Natural killer cell (primary cell): ENCODE results near the gene NLRP3. TPM values are rescaled to one million over a fixed set of nuclear protein-coding genes. Genes with fewer than 3 reads are reported as not detected.
A peak's percentile ranks its signal among the peaks of the same experiment; 100 is the strongest.

Experiments
- ATAC-seq, 3 donors: fragments of 150-1000 bp in 2 of 3; fragments of 200-7000 bp in 1 of 3; cut with Tn5 transposase; 1 replicate in 1 of 3; 2 replicates in 2 of 3; pipeline ENCODE4 v1.10.0; 2021; ENCODE audit warnings: mild to moderate bottlenecking in 2 of 3, moderate library complexity in 2 of 3
- DNase-seq, 2 donors: peaks; one replicate each; pipeline versions ENCODE4 v3.0.0 to v3.0.0-alpha.2; 2013 to 2021; ENCODE audit warnings: mixed read lengths in 1 of 2
- H3K27ac ChIP-seq: one replicate; pipeline ENCODE4 v1.5.1; 2013; ENCODE audit warnings: mild to moderate bottlenecking, low read length
- H3K27me3 ChIP-seq: one replicate; pipeline ENCODE4 v1.6.1; 2013; ENCODE audit warnings: low read length; ENCODE audit not compliant: control insufficient read depth, insufficient read depth
- H3K36me3 ChIP-seq: one replicate; pipeline ENCODE4 v1.6.1; 2013; ENCODE audit warnings: low read length; ENCODE audit not compliant: control insufficient read depth, insufficient read depth
- H3K4me1 ChIP-seq: one replicate; pipeline ENCODE4 v1.6.1; 2013; ENCODE audit warnings: low read length; ENCODE audit not compliant: control insufficient read depth, insufficient read depth
- H3K4me3 ChIP-seq: one replicate; pipeline ENCODE4 v1.5.1; 2013; ENCODE audit warnings: low read length
- H3K9me3 ChIP-seq: one replicate; pipeline ENCODE4 v1.6.1; 2013; ENCODE audit warnings: low read length; ENCODE audit not compliant: control insufficient read depth, insufficient read depth
- H3K27ac Mint-ChIP-seq, 2 donors: one replicate each; pipeline ENCODE4 v1.8.0; 2022; ENCODE audit warnings: mild to moderate bottlenecking in 2 of 2, mixed read lengths in 2 of 2, moderate library complexity in 1 of 2
- H3K27me3 Mint-ChIP-seq, 2 donors: one replicate each; pipeline ENCODE4 v1.8.0; 2022; ENCODE audit warnings: low read depth in 2 of 2, mixed read lengths in 2 of 2
- H3K36me3 Mint-ChIP-seq: one replicate; pipeline ENCODE4 v1.8.0; 2022; ENCODE audit warnings: mixed read lengths
- H3K4me1 Mint-ChIP-seq, 2 donors: one replicate each; pipeline ENCODE4 v1.8.0; 2022; ENCODE audit warnings: mixed read lengths in 2 of 2
- H3K4me3 Mint-ChIP-seq: one replicate; pipeline ENCODE4 v1.8.0; 2022; ENCODE audit warnings: mild to moderate bottlenecking, moderate library complexity, mixed read lengths
- H3K9me3 Mint-ChIP-seq, 2 donors: one replicate each; pipeline ENCODE4 v1.8.0; 2022; ENCODE audit warnings: mixed read lengths in 2 of 2
- WGBS: methylation state at CpG from one replicate; pipeline ENCODE4 v1.1.7; 2013; ENCODE audit warnings: missing lambda C conversion rate; ENCODE audit not compliant: insufficient coverage; 5-methylcytosine and 5-hydroxymethylcytosine counted together
- intact Hi-C: fragments of 100-400 bp; cut with micrococcal nuclease; formaldehyde crosslinking; loops from one replicate; pipeline ENCODE4 v1.14.2; 2022
- total RNA-seq, 4 donors: library from RNA; stranded (reverse); fragments of 120-200 nt in 1 of 4; gene quantifications; one replicate each; pipeline versions ENCODE4 v1.2.3 to v1.2.4, GENCODE V29; 2013 to 2022
- TF ChIP-seq, protein P1 (sequence below): fragments of 200-600 bp; IDR thresholded peaks from one replicate; pipeline ENCODE4 v1.8.0; 2022; ENCODE audit warnings: antibody characterized with exemption

NLRP3 gene
- total RNA-seq, 3 donors from 2014 or later (not counting 1 experiment from before 2014, with no cell fraction given): 11.3 to 34.1 (median 11.7) TPM

DNA sequence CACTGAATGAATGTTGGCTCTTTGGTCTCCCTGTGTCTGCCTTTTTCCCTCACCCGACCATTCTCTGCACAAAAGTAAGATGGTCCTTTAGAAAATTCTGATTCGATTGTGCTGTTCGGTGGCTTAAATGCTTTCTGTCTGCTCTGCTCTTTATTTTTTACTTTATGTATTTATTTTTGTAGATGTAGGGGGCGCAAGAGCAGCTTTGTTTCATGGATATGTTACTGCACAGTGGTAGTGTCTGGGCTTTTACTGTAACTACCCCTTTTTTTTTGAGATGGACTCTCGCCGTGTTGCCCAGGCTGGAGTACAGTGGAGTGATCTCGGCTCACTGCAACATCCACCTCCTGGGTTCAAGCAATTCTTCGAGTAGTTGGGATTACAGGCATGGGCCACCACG, 15.7 kb downstream of the NLRP3 start:
- no peak overlapping the region for H3K27ac Mint-ChIP-seq
- 96% methylated on average over 8 of the region's 9 CpGs for WGBS

DNA sequence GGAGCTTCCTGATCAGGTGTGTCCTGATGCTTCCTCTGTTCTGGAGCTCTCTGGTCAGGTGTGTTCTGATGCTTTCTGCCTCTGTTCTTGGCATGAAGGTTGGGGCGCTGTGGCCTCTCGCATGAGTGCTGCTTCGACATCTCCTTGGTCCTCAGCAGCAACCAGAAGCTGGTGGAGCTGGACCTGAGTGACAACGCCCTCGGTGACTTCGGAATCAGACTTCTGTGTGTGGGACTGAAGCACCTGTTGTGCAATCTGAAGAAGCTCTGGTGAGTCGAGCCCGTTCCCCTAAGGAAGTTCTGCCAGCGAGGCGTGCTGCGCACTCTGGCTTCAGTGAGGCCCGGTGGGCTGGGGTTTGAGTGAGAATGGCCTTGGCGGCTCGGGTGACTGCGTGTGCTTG, 18.0 kb downstream of the NLRP3 start:
- DNase-seq (no peak), ATAC-seq (no peak)
- Histone ChIP-seq H3K27ac (no peak overlapping the region), H3K9me3 (no peaks in the 10 kb centered on the region), H3K36me3 (no peaks in the 10 kb centered on the region), H3K27me3 (no peaks in the 10 kb centered on the region), H3K4me3 (no peak overlapping the region), H3K4me1 (peaks cover 3% of the 10 kb centered on the region)
- Mint-ChIP-seq H3K4me1 (peaks cover 0 to 5% of the 10 kb centered on the region in 2 donors), H3K27ac (peak overlapping the region in 1 of 2 donors; percentile 37), H3K27me3 (no peaks in the 10 kb centered on the region), H3K36me3 (peaks cover 5% of the 10 kb centered on the region), H3K4me3 (no peak overlapping the region), H3K9me3 (no peaks in the 10 kb centered on the region)
- WGBS: 93% methylated on average over 15 of the region's 15 CpGs
- TF ChIP-seq, protein P1, sequence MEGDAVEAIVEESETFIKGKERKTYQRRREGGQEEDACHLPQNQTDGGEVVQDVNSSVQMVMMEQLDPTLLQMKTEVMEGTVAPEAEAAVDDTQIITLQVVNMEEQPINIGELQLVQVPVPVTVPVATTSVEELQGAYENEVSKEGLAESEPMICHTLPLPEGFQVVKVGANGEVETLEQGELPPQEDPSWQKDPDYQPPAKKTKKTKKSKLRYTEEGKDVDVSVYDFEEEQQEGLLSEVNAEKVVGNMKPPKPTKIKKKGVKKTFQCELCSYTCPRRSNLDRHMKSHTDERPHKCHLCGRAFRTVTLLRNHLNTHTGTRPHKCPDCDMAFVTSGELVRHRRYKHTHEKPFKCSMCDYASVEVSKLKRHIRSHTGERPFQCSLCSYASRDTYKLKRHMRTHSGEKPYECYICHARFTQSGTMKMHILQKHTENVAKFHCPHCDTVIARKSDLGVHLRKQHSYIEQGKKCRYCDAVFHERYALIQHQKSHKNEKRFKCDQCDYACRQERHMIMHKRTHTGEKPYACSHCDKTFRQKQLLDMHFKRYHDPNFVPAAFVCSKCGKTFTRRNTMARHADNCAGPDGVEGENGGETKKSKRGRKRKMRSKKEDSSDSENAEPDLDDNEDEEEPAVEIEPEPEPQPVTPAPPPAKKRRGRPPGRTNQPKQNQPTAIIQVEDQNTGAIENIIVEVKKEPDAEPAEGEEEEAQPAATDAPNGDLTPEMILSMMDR: no peak
- intact Hi-C loops: no loop called here

More for the DNA sequence above, 15.7 kb downstream of the NLRP3 start:
- peaks cover 5% of the 10 kb centered on the region for H3K36me3 Mint-ChIP-seq
- Histone ChIP-seq H3K27ac (no peak overlapping the region), H3K27me3 (no peaks in the 10 kb centered on the region), H3K36me3 (no peaks in the 10 kb centered on the region), H3K4me3 (no peak overlapping the region), H3K9me3 (no peaks in the 10 kb centered on the region), H3K4me1 (peaks cover 3% of the 10 kb centered on the region)
- ATAC-seq (no peak), DNase-seq (no peak)
- peaks cover 0 to 7% of the 10 kb centered on the region in 2 donors for H3K4me1 Mint-ChIP-seq
- no peaks in the 10 kb centered on the region for H3K27me3 Mint-ChIP-seq
- H3K4me3 Mint-ChIP-seq: no peak overlapping the region
- H3K9me3 Mint-ChIP-seq: no peaks in the 10 kb centered on the region
- TF ChIP-seq, protein P1: no peak
- intact Hi-C loops: no loop called here

DNA sequence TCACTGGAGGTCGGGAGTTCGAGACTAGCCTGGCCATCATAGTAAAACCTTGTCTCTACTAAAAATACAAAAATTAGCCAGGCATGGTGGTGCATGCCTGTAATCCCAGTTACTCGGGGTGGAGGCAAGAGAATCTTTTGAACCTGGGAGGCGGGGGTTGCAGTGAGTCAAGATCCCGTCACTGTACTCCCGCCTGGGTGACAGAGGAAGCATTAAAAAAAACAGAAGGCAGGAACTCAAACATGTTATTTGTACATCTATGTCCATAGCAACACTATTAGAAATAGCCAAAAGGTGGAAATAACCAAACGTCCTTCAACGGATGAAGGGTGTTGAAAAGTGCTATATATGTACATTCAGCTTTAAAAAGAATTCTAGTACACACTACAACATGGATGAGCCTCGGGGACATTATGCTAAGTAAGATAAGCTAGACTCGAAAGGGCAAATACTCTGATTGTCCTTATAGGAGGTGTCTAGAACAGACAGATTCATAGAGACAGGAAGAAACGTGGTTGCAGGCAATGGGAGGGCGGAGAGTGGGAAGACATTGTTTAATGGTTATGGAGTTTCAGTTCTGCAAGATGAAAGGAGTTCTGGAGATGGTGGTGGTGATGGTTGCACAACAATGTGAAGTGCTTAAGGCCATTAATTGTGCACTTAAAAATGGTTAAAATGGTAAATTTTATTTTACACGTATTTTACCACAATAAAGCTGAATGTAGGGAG, 19.2 kb downstream of the NLRP3 start:
- Histone ChIP-seq H3K4me3 (no peak overlapping the region), H3K27me3 (no peaks in the 10 kb centered on the region), H3K27ac (peak overlapping the region; percentile 12), H3K36me3 (no peaks in the 10 kb centered on the region), H3K4me1 (peaks cover 3% of the 10 kb centered on the region), H3K9me3 (no peaks in the 10 kb centered on the region)
- WGBS: 75% methylated on average over 10 of the region's 13 CpGs
- Mint-ChIP-seq H3K4me1 (peaks cover 0 to 5% of the 10 kb centered on the region in 2 donors), H3K27me3 (no peaks in the 10 kb centered on the region), H3K36me3 (peaks cover 5% of the 10 kb centered on the region), H3K27ac (no peak overlapping the region), H3K4me3 (no peak overlapping the region), H3K9me3 (no peaks in the 10 kb centered on the region)
- ATAC-seq (no peak), DNase-seq (no peak)
- TF ChIP-seq, protein P1: no peak
- intact Hi-C loops: no loop called here

DNA sequence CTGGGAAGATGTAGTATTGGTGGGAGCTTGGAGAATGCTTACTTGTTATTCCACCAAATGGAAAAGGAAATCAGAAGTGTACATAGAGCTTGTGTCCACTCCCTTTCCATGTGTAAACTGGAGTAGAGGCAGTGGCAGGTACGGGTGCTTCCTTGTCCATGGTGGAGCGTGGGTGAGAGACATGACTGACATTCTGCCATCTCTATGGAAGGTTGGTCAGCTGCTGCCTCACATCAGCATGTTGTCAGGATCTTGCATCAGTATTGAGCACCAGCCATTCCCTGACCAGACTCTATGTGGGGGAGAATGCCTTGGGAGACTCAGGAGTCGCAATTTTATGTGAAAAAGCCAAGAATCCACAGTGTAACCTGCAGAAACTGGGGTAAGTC, 19.8 kb downstream of the NLRP3 start:
- Mint-ChIP-seq H3K36me3 (peaks cover 5% of the 10 kb centered on the region), H3K27me3 (no peaks in the 10 kb centered on the region), H3K9me3 (no peaks in the 10 kb centered on the region), H3K27ac (no peak overlapping the region), H3K4me3 (no peak overlapping the region), H3K4me1 (peaks cover 0 to 5% of the 10 kb centered on the region in 2 donors)
- TF ChIP-seq, protein P1: no peak
- ATAC-seq: no peak
- Histone ChIP-seq H3K9me3 (no peaks in the 10 kb centered on the region), H3K4me3 (no peak overlapping the region), H3K27ac (no peak overlapping the region), H3K36me3 (no peaks in the 10 kb centered on the region), H3K27me3 (no peaks in the 10 kb centered on the region), H3K4me1 (peaks cover 6% of the 10 kb centered on the region)
- intact Hi-C loops: no loop called here
- WGBS: 92% methylated on average over 3 of the region's 3 CpGs
- no peak for DNase-seq
